Kidney tubule cell (primary cell): Measurements from ENCODE around the gene ADGRG2.

Experiments
- DNase-seq: peaks from one replicate; pipeline ENCODE4 v3.0.0-alpha.2; 2018; ENCODE audit warnings: low spot score

The ADGRG2 gene

GRCh38 chrX:18949944-18950301, 172.3 kb downstream of the ADGRG2 start:
- DNase-seq, result no peak

- DNase-seq, result no peak
These were observed 172.9 kb downstream of the ADGRG2 start for GRCh38 chrX:18949291-18949943.

- no peak for DNase-seq
These were observed 175.7 kb downstream of the ADGRG2 start for GRCh38 chrX:18946611-18947010.

- DNase-seq, result no peak
These were observed 176.1 kb downstream of the ADGRG2 start for GRCh38 chrX:18946157-18946556.

GRCh38 chrX:18945483-18945882, 176.8 kb downstream of the ADGRG2 start:
- DNase-seq, result no peak

- DNase-seq, result no peak
These were observed 177.8 kb downstream of the ADGRG2 start for GRCh38 chrX:18944482-18944881.

- DNase-seq, result no peak
These were observed 180.4 kb downstream of the ADGRG2 start for GRCh38 chrX:18941896-18942295.
